ENCODE measurements around the gene P3H1.

DNA sequence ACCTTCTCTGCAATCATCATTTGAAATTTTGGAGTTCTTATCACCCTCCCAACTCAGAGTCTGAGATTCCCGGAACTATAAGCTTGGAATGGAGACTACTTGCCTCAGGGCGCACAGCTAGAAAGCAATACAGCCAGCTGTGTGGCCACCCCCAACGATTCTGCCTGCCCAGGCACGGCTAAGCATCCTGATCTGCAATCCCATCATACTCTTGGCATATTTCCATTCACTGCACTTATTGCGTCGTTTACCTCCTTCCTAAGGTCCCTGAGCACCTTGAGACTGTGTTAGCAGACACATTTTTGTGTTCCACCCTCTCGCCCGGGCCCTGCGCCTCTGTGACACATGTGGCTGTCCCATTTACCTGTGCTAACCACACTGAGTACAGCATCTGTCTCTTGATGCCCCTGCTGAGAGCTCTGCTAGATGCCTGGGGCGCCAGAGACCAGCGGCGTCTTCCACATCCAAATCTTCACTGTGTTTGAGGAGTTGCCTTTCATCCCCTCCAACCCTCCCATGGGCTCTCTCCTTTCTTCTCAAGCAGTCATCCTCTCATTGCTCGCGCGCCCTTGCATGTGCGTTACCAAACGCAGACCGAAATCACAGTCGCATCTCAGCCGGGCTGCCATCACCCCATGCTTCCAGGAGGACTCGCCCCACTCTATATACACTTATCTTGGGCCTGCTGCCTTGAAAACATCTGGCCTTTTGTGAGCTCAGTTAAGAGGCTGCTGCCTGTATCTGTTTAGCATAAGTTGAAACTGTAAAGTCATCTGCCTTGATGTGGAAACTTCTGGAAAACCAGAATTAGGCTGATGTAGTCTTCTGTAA is 23.3 kb downstream of the P3H1 start:
- TF ChIP-seq, protein P1, sequence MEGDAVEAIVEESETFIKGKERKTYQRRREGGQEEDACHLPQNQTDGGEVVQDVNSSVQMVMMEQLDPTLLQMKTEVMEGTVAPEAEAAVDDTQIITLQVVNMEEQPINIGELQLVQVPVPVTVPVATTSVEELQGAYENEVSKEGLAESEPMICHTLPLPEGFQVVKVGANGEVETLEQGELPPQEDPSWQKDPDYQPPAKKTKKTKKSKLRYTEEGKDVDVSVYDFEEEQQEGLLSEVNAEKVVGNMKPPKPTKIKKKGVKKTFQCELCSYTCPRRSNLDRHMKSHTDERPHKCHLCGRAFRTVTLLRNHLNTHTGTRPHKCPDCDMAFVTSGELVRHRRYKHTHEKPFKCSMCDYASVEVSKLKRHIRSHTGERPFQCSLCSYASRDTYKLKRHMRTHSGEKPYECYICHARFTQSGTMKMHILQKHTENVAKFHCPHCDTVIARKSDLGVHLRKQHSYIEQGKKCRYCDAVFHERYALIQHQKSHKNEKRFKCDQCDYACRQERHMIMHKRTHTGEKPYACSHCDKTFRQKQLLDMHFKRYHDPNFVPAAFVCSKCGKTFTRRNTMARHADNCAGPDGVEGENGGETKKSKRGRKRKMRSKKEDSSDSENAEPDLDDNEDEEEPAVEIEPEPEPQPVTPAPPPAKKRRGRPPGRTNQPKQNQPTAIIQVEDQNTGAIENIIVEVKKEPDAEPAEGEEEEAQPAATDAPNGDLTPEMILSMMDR (IDR thresholded peaks at IDR 0.05), result no peak
- TF ChIP-seq POLR2A (IDR thresholded peaks at IDR 0.05), result no peak

All from prostate gland (tissue), 2 donors.